Activated CD4-positive, alpha-beta T cell treated with anti-CD3 and anti-CD28 coated beads for 36 hours (primary cell): ENCODE results near the gene KRT2. TPM values are rescaled to one million over a fixed set of nuclear protein-coding genes. Genes with fewer than 3 reads are reported as not detected.

Experiments
- ATAC-seq: fragments of 200-7000 bp; cut with Tn5 transposase; one replicate; pipeline ENCODE4 v1.10.0; 2021; ENCODE audit warnings: mild to moderate bottlenecking, moderate library complexity
- CTCF ChIA-PET: fragments of 350-600 bp; sonication (Branson Sonifier 250); formaldehyde crosslinking; loops from one replicate; lab custom pipeline; 2021; ENCODE audit warnings: antibody characterized with exemption; lab: Charles Lee
- POLR2A ChIA-PET: fragments of 350-600 bp; sonication (Branson Sonifier 250); formaldehyde crosslinking; loops from one replicate; lab custom pipeline; 2021; ENCODE audit warnings: antibody characterized with exemption, inconsistent platforms; lab: Charles Lee
- DNase-seq: peaks from one replicate; pipeline ENCODE4 v3.0.0-alpha.2; 2020
- H3K27ac Mint-ChIP-seq: one replicate; pipeline ENCODE4 v1.8.0; 2021; ENCODE audit warnings: mixed read lengths
- H3K27me3 Mint-ChIP-seq: one replicate; pipeline ENCODE4 v1.8.0; 2021; ENCODE audit warnings: mixed read lengths
- H3K36me3 Mint-ChIP-seq: one replicate; pipeline ENCODE4 v1.8.0; 2021; ENCODE audit warnings: low read depth, mixed read lengths
- H3K4me1 Mint-ChIP-seq: one replicate; pipeline ENCODE4 v1.8.0; 2021; ENCODE audit warnings: mixed read lengths
- H3K4me3 Mint-ChIP-seq: one replicate; pipeline ENCODE4 v1.8.0; 2021; ENCODE audit warnings: mild to moderate bottlenecking, moderate library complexity, mixed read lengths
- H3K9me3 Mint-ChIP-seq: one replicate; pipeline ENCODE4 v1.8.0; 2021; ENCODE audit warnings: low read depth, mixed read lengths
- intact Hi-C, 2 experiments: fragments of 100-400 bp; cut with DNase I in 1 of 2; cut with micrococcal nuclease in 1 of 2; formaldehyde crosslinking; loops; one replicate each; pipeline versions ENCODE4 v1.14.2 to v1.15.1; 2022 to 2024; cut with DNase I, micrococcal nuclease
- total RNA-seq, 2 experiments: library from RNA; stranded (reverse); gene quantifications; one replicate each; pipeline ENCODE4 v1.2.3, GENCODE V29; 2021

The KRT2 gene
- total RNA-seq, 2 experiments from 2014 or later: not detected

DNA sequence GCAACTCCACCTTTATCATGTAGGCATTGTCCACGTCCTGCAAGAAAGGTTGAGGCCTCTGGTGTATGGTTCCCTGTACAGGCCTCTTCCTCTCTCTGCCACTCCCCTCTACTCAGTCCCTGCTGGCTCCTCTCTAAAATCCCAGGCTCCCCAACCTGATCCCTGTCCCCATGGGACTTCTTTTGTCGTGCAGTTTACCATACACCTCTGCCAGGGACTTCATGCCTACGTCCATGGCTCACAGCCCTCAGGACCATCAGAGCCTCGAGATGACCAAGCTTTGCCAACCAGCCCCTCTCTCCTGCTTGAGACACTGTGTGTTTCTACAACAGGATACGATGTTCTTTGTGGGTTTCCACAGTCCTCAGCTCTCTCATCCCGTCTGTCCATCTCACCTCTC lies 2.9 kb downstream of the KRT2 start:
- intact Hi-C loops: no loop called here
- Mint-ChIP-seq H3K9me3 (no peaks in the 10 kb centered on the region), H3K36me3 (no peaks in the 10 kb centered on the region), H3K27ac (no peak overlapping the region), H3K4me3 (no peak overlapping the region), H3K4me1 (peaks cover 58% of the 10 kb centered on the region), H3K27me3 (no peaks in the 10 kb centered on the region)
- CTCF ChIA-PET: no interaction called here
- no peak for DNase-seq
- POLR2A ChIA-PET: no interaction called here
- no peak for ATAC-seq

DNA sequence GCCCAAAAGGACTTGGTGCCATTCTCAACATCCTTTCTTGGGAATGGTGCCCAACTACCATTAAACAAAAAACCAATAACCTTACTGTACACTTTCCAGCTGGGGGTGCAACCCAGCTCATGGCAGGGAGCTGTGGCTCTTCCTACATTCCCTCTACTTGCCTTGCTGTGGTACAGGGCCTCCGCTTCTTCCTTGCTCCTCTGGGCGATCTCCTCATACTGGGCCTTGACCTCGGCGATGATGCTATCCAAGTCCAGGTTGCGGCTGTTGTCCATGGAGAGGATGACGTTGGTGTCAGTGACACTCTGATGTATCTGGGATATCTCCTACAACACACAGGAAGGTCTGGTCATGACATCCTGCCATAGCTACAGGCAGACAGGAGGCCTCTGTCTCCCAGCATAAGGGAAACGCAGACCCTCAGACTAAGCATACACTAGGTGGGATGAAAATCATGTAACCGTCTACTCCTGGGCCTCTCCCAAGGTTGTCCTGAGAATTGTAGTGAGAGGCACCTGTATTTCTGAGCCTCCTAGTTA lies 3.9 kb downstream of the KRT2 start:
- Mint-ChIP-seq H3K27me3 (no peaks in the 10 kb centered on the region), H3K36me3 (no peaks in the 10 kb centered on the region), H3K4me1 (peaks cover 65% of the 10 kb centered on the region), H3K27ac (no peak overlapping the region), H3K9me3 (no peaks in the 10 kb centered on the region), H3K4me3 (no peak overlapping the region)
- no peak for ATAC-seq
- ChIA-PET POLR2A (no interaction called here), CTCF (interaction anchor here (1.1 kb wide), 1 partner anchor 232 kb away, joined by 5 read pairs; no protein-coding TSS in a partner anchor)
- intact Hi-C loops: no loop called here
- DNase-seq: no peak

DNA sequence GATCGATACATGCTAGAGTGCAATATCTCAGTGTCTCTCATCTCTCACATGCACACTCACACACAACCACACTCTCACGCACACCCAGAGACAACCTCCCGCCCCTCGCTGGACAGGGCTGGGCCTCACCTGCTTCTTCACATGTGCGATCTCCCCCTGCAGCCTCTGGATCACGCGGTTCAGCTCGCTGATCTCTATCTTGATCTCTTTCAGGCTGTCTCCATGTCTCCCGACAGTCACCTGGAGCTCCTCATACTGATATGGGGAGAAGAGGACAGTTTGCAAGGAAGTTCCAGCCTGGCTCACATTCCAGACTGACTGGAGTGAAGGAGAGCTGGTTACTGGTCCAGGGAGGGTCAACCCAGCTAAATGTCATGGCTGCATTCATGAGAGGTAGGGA lies 4.4 kb downstream of the KRT2 start:
- no peaks in the 10 kb centered on the region for H3K27me3 Mint-ChIP-seq
- no peak overlapping the region for H3K4me3 Mint-ChIP-seq
- DNase-seq (no peak), ATAC-seq (no peak)
- POLR2A ChIA-PET: no interaction called here
- H3K9me3 Mint-ChIP-seq: no peaks in the 10 kb centered on the region
- CTCF ChIA-PET: interaction anchor here (1.1 kb wide), 1 partner anchor 232 kb away, joined by 5 read pairs; no protein-coding TSS in a partner anchor
- H3K27ac Mint-ChIP-seq: no peak overlapping the region
- H3K36me3 Mint-ChIP-seq: no peaks in the 10 kb centered on the region
- H3K4me1 Mint-ChIP-seq: peaks cover 69% of the 10 kb centered on the region
- intact Hi-C loops: no loop called here

DNA sequence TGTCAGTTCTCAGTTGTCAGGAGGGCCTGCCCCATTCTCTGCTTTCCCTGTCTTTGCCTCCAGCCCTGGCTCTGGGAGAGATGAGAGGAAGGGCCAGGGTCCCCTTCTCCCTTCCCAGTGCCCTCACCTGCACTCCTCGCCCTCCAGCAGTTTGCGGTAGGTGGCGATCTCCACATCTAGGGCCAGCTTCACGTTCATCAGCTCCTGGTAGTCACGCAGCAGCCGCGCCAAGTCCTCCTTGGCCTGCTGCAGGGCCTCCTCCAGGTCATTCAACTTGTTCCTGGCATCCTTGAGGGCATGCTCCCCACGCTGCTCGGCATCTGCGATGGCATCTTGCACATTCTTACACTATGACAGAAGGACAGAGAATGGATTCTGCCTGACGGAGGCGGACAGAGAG lies 5.4 kb downstream of the KRT2 start:
- no peak overlapping the region for H3K4me3 Mint-ChIP-seq
- CTCF ChIA-PET: no interaction called here
- no peaks in the 10 kb centered on the region for H3K36me3 Mint-ChIP-seq
- POLR2A ChIA-PET: no interaction called here
- intact Hi-C loops: no loop called here
- DNase-seq (no peak), ATAC-seq (no peak)
- peak overlapping the region; percentile 74 for H3K27ac Mint-ChIP-seq
- H3K9me3 Mint-ChIP-seq: no peaks in the 10 kb centered on the region
- H3K27me3 Mint-ChIP-seq: no peaks in the 10 kb centered on the region
- peaks cover 79% of the 10 kb centered on the region for H3K4me1 Mint-ChIP-seq

DNA sequence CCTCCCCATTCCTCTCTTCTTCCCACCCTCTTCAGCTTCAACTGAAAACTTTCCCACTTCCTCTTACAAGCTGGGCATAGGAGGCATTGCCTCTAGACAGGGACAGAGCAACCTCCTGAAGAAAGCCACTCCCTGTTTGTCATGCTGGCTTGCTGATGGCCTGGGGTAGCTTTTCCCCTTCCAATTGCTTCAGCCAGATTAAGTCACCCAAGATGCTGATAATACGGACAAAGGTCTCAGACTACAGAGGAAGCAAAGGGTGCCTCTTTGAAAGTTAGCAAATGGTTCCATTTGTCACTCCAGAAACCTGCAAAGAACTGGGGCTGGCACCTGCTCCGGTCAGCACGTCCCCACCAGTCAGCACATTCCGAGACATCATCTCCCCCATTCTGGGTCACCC lies 6.0 kb downstream of the KRT2 start:
- CTCF ChIA-PET: no interaction called here
- H3K27me3 Mint-ChIP-seq: no peaks in the 10 kb centered on the region
- H3K4me1 Mint-ChIP-seq: peaks cover 83% of the 10 kb centered on the region
- intact Hi-C loops: no loop called here
- no peaks in the 10 kb centered on the region for H3K36me3 Mint-ChIP-seq
- POLR2A ChIA-PET: no interaction called here
- ATAC-seq: no peak
- no peak for DNase-seq
- no peaks in the 10 kb centered on the region for H3K9me3 Mint-ChIP-seq
- no peak overlapping the region for H3K4me3 Mint-ChIP-seq
- peak overlapping the region; percentile 74 for H3K27ac Mint-ChIP-seq

DNA sequence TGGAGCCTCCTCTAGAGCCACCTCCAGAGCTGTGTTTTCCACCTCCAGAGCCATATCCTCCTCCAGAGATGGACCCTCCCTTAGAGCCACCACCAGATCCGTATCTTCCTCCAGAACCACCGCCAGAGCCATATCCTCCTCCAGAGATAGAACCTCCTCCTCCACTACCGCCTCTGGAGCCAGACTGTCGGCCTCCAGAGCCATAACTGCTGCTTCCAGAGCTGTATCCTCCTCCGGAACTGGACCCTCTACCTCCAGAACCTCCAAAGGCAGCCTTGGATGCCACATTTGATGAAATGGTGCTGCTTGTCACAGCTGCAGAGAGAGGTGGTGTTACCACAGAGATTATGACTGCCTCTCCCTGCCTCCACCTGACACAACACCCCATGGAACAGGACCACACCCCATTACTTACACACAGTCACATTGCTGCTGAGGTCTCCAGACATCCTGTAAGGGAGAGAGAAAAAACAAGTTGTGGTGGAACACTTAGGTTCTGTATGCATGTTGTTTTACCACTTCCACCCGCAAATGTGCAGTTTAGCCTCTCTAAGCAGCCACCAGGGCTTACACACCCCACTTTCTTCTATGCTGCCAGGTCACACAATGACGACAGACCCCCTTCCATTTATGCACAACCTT lies 6.8 kb downstream of the KRT2 start:
- no peaks in the 10 kb centered on the region for H3K9me3 Mint-ChIP-seq
- H3K27ac Mint-ChIP-seq: peak overlapping the region; percentile 74
- ChIA-PET CTCF (interaction anchor here (0.6 kb wide), 1 partner anchor 66 kb away, joined by 3 read pairs; no protein-coding TSS in a partner anchor), POLR2A (no interaction called here)
- peak; percentile 92 for ATAC-seq
- intact Hi-C loops: no loop called here
- H3K4me3 Mint-ChIP-seq: no peak overlapping the region
- H3K27me3 Mint-ChIP-seq: no peaks in the 10 kb centered on the region
- peak; percentile 58 for DNase-seq
- H3K36me3 Mint-ChIP-seq: no peaks in the 10 kb centered on the region
- H3K4me1 Mint-ChIP-seq: peaks cover 82% of the 10 kb centered on the region

DNA sequence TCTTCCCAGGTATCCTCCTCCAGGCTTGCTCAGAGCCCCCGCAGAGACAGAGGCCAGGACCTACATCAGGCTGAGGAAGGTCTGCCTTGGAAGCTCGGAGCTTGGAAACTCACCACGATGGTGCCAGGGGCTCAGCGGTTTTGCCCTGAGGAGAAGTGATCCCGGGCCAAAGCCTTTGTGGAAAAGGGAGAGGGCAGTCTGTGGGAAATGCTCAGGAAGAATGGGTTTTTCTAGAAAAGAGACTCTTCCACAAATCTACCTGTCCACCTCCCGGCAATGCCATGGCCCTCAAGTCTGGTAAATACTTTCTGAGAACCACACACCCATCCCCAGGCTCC lies 8.0 kb downstream of the KRT2 start:
- intact Hi-C loops: no loop called here
- ATAC-seq: no peak
- Mint-ChIP-seq H3K4me1 (peaks cover 72% of the 10 kb centered on the region), H3K27me3 (no peaks in the 10 kb centered on the region), H3K4me3 (no peak overlapping the region), H3K27ac (no peak overlapping the region), H3K9me3 (no peaks in the 10 kb centered on the region), H3K36me3 (no peaks in the 10 kb centered on the region)
- CTCF ChIA-PET: no interaction called here
- no peak for DNase-seq
- POLR2A ChIA-PET: no interaction called here

DNA sequence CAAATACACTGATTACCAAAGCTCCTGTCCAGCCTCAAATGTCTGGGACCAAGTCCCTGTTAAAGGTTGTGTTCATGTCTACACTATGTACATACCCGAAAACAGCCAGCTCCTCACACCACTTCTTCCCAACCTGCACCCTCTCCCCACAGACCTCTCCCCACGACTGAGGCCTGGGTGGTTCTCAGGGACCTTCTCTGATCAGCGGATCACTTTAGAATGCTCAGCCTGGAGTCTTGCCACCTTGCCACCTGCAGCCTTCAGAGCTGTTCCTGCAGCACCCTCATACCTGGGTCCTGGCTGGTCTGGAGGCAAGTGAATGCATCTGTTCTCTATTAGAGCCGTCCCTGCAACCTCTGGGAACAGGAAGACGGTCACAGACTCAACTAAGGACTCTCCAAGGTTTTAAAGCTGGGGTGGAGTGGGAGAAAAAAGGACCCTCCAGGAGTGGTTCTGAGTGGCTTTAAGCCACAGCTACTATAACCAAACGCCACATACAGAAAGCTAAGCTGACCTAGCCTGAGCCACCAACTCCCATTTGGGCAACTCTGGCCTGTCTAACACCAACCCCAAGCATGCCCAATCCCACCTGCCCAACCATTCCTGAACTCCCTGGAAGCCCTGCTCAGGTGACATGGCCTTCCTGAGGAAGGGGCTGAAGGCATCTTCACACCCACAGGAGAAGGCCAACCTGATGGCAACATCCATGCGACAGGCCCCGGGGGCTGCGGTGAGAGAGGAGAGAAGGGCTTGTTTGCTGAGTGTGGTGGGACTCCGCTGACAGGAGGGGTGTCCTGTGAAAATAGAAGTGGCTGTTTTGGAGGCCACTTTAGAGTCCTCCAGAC lies 8.6 kb downstream of the KRT2 start:
- no peak overlapping the region for H3K4me3 Mint-ChIP-seq
- ATAC-seq (no peak), DNase-seq (no peak)
- POLR2A ChIA-PET: no interaction called here
- H3K27me3 Mint-ChIP-seq: no peaks in the 10 kb centered on the region
- H3K27ac Mint-ChIP-seq: peak overlapping the region; percentile 3
- CTCF ChIA-PET: interaction anchor here (0.6 to 1.8 kb wide), 2 partner anchors 226 to 1589 kb away, joined by 3 to 5 read pairs; no protein-coding TSS in a partner anchor
- H3K36me3 Mint-ChIP-seq: no peaks in the 10 kb centered on the region
- intact Hi-C loops: no loop called here
- peaks cover 66% of the 10 kb centered on the region for H3K4me1 Mint-ChIP-seq
- H3K9me3 Mint-ChIP-seq: no peaks in the 10 kb centered on the region

DNA sequence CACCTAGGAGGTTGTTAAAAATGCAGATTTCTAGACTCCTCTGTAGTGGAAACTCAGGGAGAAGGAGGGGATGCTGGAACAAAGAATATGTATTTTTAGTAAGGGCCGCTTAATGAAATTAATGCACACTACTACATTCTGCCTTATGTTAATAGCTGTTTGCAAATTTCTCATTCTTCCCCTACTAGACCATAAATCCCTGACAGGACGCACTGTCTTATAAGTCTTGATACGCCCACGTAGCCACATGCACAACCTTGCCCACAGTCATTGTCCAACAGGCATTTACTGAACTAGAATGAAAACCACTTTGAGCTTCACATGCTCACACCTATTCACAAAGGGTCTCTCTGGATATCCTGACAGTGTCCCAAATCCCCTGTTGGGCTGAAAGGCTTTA lies 10.5 kb downstream of the KRT2 start:
- peaks cover 49% of the 10 kb centered on the region for H3K4me1 Mint-ChIP-seq
- ChIA-PET POLR2A (no interaction called here), CTCF (interaction anchor here (1.4 to 1.8 kb wide), 3 partner anchors 37 to 243 kb away, joined by 3 to 5 read pairs (median 5); no protein-coding TSS in a partner anchor)
- H3K27ac Mint-ChIP-seq: no peak overlapping the region
- intact Hi-C loops: no loop called here
- DNase-seq (no peak), ATAC-seq (no peak)
- H3K4me3 Mint-ChIP-seq: no peak overlapping the region
- H3K27me3 Mint-ChIP-seq: no peaks in the 10 kb centered on the region
- H3K9me3 Mint-ChIP-seq: no peaks in the 10 kb centered on the region
- no peaks in the 10 kb centered on the region for H3K36me3 Mint-ChIP-seq

DNA sequence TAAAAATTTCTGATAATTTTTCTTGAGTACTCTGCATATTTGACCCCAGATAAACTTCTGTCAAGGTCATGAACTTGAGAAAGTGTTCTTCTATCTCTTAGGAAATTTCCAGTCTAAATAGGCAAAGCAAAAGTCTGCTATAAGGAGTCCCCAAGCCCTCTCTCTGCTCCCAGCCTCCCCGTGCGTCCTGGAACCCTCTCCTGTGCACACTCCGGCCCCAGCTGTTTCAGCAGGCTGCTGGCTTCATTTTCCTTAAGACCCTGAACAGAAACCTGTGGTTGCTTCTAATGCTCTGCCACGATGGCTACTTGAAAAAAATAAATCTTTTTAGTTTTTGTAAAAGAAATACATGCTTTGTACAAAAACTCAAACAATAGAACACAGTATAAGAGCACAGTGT lies 14.7 kb downstream of the KRT2 start:
- Mint-ChIP-seq H3K4me3 (no peak overlapping the region), H3K9me3 (no peaks in the 10 kb centered on the region), H3K4me1 (peaks cover 36% of the 10 kb centered on the region), H3K27ac (no peak overlapping the region), H3K36me3 (no peaks in the 10 kb centered on the region), H3K27me3 (no peaks in the 10 kb centered on the region)
- POLR2A ChIA-PET: no interaction called here
- intact Hi-C loops: no loop called here
- ATAC-seq (no peak), DNase-seq (no peak)
- CTCF ChIA-PET: no interaction called here

DNA sequence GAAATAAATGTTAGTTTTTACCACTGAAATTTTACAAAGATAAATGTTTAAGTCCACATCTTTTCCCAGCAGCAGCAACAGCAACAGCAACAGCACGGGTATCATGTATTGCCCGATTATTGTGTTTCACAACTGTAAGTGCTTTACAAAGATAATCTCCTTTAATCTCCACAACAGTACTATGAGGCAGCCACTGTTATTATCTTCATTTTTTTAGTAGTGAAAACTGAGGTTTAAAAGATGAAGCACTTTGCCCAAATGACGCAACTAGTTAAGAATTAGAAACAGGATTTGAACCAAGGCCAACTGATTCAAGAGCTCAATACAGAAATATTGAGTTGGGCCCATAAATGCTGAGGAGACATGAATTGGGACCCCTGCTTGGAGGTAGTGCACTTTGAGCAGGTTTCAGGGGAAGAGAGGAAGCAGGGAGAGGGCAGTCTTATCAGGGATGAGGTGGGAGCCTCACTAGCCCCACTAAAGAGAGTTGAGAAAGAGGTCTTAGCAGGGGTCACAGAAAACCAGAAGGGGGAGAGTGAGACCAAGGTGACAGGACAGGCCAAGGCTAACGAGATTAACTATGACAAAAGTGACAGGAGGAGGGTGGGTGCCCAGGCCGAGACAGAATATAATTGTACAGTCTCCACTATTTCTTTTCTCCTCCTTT lies 15.3 kb downstream of the KRT2 start:
- POLR2A ChIA-PET: no interaction called here
- Mint-ChIP-seq H3K27ac (no peak overlapping the region), H3K4me1 (peaks cover 36% of the 10 kb centered on the region)

More for the DNA sequence above, 15.3 kb downstream of the KRT2 start:
- no peaks in the 10 kb centered on the region for H3K27me3 Mint-ChIP-seq
- H3K36me3 Mint-ChIP-seq: no peaks in the 10 kb centered on the region
- H3K9me3 Mint-ChIP-seq: no peaks in the 10 kb centered on the region
- DNase-seq (no peak), ATAC-seq (no peak)
- CTCF ChIA-PET: no interaction called here
- no peak overlapping the region for H3K4me3 Mint-ChIP-seq
- intact Hi-C loops: no loop called here
